ENCODE data around the gene BUD23.
"Not testable (repeated sequence)": the region's sequence is repeated elsewhere in the genome, so short reads cannot be mapped to it uniquely, and the experiment has no call there.

The BUD23 gene

GRCh38 chr7:73722182-73722581 is 38.8 kb downstream of the BUD23 start:
- not testable (repeated sequence) for DNase-seq

GRCh38 chr7:73722785-73723184 is 39.4 kb downstream of the BUD23 start:
- no peak for DNase-seq

GRCh38 chr7:73723813-73724212 is 40.4 kb downstream of the BUD23 start:
- no peak for DNase-seq

GRCh38 chr7:73726083-73726466 is 42.7 kb downstream of the BUD23 start:
- no peak for DNase-seq

GRCh38 chr7:73727952-73728351 is 44.6 kb downstream of the BUD23 start:
- no peak for DNase-seq

GRCh38 chr7:73728551-73728950 is 45.2 kb downstream of the BUD23 start:
- no peak for DNase-seq

- no peak for DNase-seq
Measured at GRCh38 chr7:73730485-73730884, 47.1 kb downstream of the BUD23 start.

- DNase-seq, result no peak
Measured at GRCh38 chr7:73732397-73732796, 49.0 kb downstream of the BUD23 start.

- peak; percentile 55 for DNase-seq
Measured at GRCh38 chr7:73734619-73735527, 51.5 kb downstream of the BUD23 start.

- no peak for DNase-seq
Measured at GRCh38 chr7:73735528-73735905, 52.1 kb downstream of the BUD23 start.

GRCh38 chr7:73736885-73737284 is 53.5 kb downstream of the BUD23 start:
- no peak for DNase-seq

GRCh38 chr7:73737491-73738219 is 54.3 kb downstream of the BUD23 start:
- no peak for DNase-seq

GRCh38 chr7:73738220-73738611 is 54.8 kb downstream of the BUD23 start:
- DNase-seq, result peak; percentile 15

- DNase-seq, result peak; percentile 95
Measured at GRCh38 chr7:73738612-73739386, 55.4 kb downstream of the BUD23 start, which contains the start of gene ABHD11. Gene ABHD11, minus strand, starts transcription at chr7:73738802. Its CDS starts 32 bp downstream, at chr7:73738770.

- DNase-seq, result no peak
Measured at GRCh38 chr7:73739387-73739767, 56.0 kb downstream of the BUD23 start.

- no peak for DNase-seq
Measured at GRCh38 chr7:73740212-73740611, 56.8 kb downstream of the BUD23 start.

GRCh38 chr7:73740771-73741170 is 57.4 kb downstream of the BUD23 start:
- no peak for DNase-seq

- no peak for DNase-seq
Measured at GRCh38 chr7:73741600-73741999, 58.2 kb downstream of the BUD23 start.

GRCh38 chr7:73742338-73742752 is 58.9 kb downstream of the BUD23 start:
- no peak for DNase-seq

- peak; percentile 95 for DNase-seq
Measured at GRCh38 chr7:73742753-73743641, 59.6 kb downstream of the BUD23 start.

GRCh38 chr7:73746378-73746777 is 63.0 kb downstream of the BUD23 start:
- DNase-seq, result no peak

Data from NCI-H774 (cell line).